HepG2 (cell line): ENCODE results near the gene ARHGAP35. TPM values are rescaled to one million over a fixed set of nuclear protein-coding genes. Genes with fewer than 3 reads are reported as not detected.

Experiments used
- MYC ChIP-seq: sonication (generic); formaldehyde crosslinking; IDR thresholded peaks from 2 replicates; pipeline ENCODE4 v1.9.0; 2021; ENCODE audit warnings: missing genetic modification reagents, borderline replicate concordance
- NKX3-1 ChIP-seq: sonication (generic); formaldehyde crosslinking; IDR thresholded peaks from 2 replicates; pipeline ENCODE4 v1.5.0; 2020; ENCODE audit warnings: missing genetic modification reagents
- NR2C2 ChIP-seq: sonication (generic); formaldehyde crosslinking; IDR thresholded peaks from 2 replicates; pipeline ENCODE4 v1.4.0; 2020; ENCODE audit warnings: missing genetic modification reagents, mild to moderate bottlenecking, moderate library complexity, borderline replicate concordance
- PAWR ChIP-seq: sonication (generic); formaldehyde crosslinking; IDR thresholded peaks from 2 replicates; pipeline ENCODE4 v1.4.0; 2020; ENCODE audit warnings: missing genetic modification reagents, mild to moderate bottlenecking, borderline replicate concordance
- SRSF9 ChIP-seq: fragments of 200-400 bp; formaldehyde crosslinking; IDR thresholded peaks from 2 replicates; pipeline ENCODE4 v1.6.1; 2018; ENCODE audit warnings: borderline replicate concordance, mild to moderate bottlenecking, low read depth, low read length; ENCODE audit not compliant: insufficient read depth, poor library complexity, severe bottlenecking
- SRY ChIP-seq: sonication (generic); formaldehyde crosslinking; IDR thresholded peaks from 2 replicates; pipeline ENCODE4 v1.8.0; 2022; ENCODE audit warnings: mild to moderate bottlenecking, missing genetic modification reagents
- ZBTB3 ChIP-seq: sonication (generic); formaldehyde crosslinking; IDR thresholded peaks from 2 replicates; pipeline ENCODE4 v1.4.0; 2020; ENCODE audit warnings: low read depth, mild to moderate bottlenecking, moderate library complexity, missing genetic modification reagents, borderline replicate concordance
- ZNF101 ChIP-seq: sonication (generic); formaldehyde crosslinking; IDR thresholded peaks from 2 replicates; pipeline ENCODE4 v1.4.0; 2020; ENCODE audit warnings: mild to moderate bottlenecking, low read depth, missing genetic modification reagents, borderline replicate concordance
- ZNF263 ChIP-seq: sonication (generic); formaldehyde crosslinking; IDR thresholded peaks from 2 replicates; pipeline ENCODE4 v1.4.0; 2020; ENCODE audit warnings: missing genetic modification reagents
- ZNF468 ChIP-seq: sonication (generic); formaldehyde crosslinking; IDR thresholded peaks from 2 replicates; pipeline ENCODE4 v1.8.0; 2022; ENCODE audit warnings: mild to moderate bottlenecking, moderate library complexity, missing genetic modification reagents
- ZNF510 ChIP-seq: sonication (generic); formaldehyde crosslinking; IDR thresholded peaks from 2 replicates; pipeline ENCODE4 v1.4.0; 2020; ENCODE audit warnings: low read depth, mild to moderate bottlenecking, missing genetic modification reagents
- ZNF563 ChIP-seq: sonication (generic); formaldehyde crosslinking; IDR thresholded peaks from 2 replicates; pipeline ENCODE4 v1.8.0; 2022; ENCODE audit warnings: mild to moderate bottlenecking, moderate library complexity, missing genetic modification reagents
- ZNF572 ChIP-seq: sonication (generic); formaldehyde crosslinking; IDR thresholded peaks from 2 replicates; pipeline ENCODE4 v1.5.1; 2020; ENCODE audit warnings: mild to moderate bottlenecking, missing genetic modification reagents
- ZNF775 ChIP-seq: sonication (generic); formaldehyde crosslinking; IDR thresholded peaks from 2 replicates; pipeline ENCODE4 v1.4.0; 2020; ENCODE audit warnings: missing genetic modification reagents, mild to moderate bottlenecking, moderate library complexity, borderline replicate concordance
- ZNF839 ChIP-seq: sonication (generic); formaldehyde crosslinking; IDR thresholded peaks from 2 replicates; pipeline ENCODE4 v1.4.0; 2020; ENCODE audit warnings: missing genetic modification reagents, mild to moderate bottlenecking, borderline replicate concordance
- ZNF891 ChIP-seq: sonication (generic); formaldehyde crosslinking; IDR thresholded peaks from 2 replicates; pipeline ENCODE4 v1.5.0; 2020; ENCODE audit warnings: mild to moderate bottlenecking, missing genetic modification reagents
- polyA plus RNA-seq, 8 experiments: library from polyadenylated mRNA; depleted of rRNA in 3 of 8; stranded (reverse) in 7 of 8; unstranded in 1 of 8; fragments of >200 nt; fragmentation: Illumina TruSeq in 4 of 8; extraction: Trizol in 4 of 8; gene quantifications; 2 replicates each; pipeline versions ENCODE4 v1.2.1 to v1.2.3, GENCODE V29; 2011 to 2016; ENCODE audit warnings: low read depth in 4 of 8, missing spikeins in 1 of 8, mixed read lengths in 1 of 8; ENCODE audit not compliant: insufficient read depth in 1 of 8
- total RNA-seq, 5 experiments: library from RNA; depleted of rRNA; stranded (reverse); fragments of >200 nt; fragmentation: Illumina TruSeq; extraction: Trizol; gene quantifications; 2 replicates each; pipeline ENCODE4 v1.2.3, GENCODE V29; 2016; ENCODE audit warnings: low read depth in 1 of 5
- TF ChIP-seq, protein P1 (sequence below): IDR thresholded peaks from 2 replicates; pipeline ENCODE4 v1.6.1; 2016
- TF ChIP-seq, protein P2 (sequence below): IDR thresholded peaks from 2 replicates; pipeline ENCODE4 v1.6.1; 2016; ENCODE audit warnings: missing compliant biosample characterization, missing genetic modification reagents, borderline replicate concordance
- TF ChIP-seq, protein P3 (sequence below): sonication (generic); formaldehyde crosslinking; IDR thresholded peaks from 2 replicates; pipeline ENCODE4 v1.4.0; 2020; ENCODE audit warnings: missing genetic modification reagents
- TF ChIP-seq, protein P4 (sequence below): sonication (generic); formaldehyde crosslinking; IDR thresholded peaks from 2 replicates; pipeline ENCODE4 v1.4.0; 2020; ENCODE audit warnings: missing genetic modification reagents
- TF ChIP-seq, protein P5 (sequence below): sonication (generic); formaldehyde crosslinking; conservative IDR thresholded peaks from 2 replicates; pipeline ENCODE4 v1.5.0; 2020; ENCODE audit warnings: missing genetic modification reagents

Gene ARHGAP35
- total and polyA plus RNA-seq, 2 of the 13 experiments (the other 11 are each of a cell fraction or from before 2014, with no cell fraction given) = 30.1 to 30.2 TPM

DNA sequence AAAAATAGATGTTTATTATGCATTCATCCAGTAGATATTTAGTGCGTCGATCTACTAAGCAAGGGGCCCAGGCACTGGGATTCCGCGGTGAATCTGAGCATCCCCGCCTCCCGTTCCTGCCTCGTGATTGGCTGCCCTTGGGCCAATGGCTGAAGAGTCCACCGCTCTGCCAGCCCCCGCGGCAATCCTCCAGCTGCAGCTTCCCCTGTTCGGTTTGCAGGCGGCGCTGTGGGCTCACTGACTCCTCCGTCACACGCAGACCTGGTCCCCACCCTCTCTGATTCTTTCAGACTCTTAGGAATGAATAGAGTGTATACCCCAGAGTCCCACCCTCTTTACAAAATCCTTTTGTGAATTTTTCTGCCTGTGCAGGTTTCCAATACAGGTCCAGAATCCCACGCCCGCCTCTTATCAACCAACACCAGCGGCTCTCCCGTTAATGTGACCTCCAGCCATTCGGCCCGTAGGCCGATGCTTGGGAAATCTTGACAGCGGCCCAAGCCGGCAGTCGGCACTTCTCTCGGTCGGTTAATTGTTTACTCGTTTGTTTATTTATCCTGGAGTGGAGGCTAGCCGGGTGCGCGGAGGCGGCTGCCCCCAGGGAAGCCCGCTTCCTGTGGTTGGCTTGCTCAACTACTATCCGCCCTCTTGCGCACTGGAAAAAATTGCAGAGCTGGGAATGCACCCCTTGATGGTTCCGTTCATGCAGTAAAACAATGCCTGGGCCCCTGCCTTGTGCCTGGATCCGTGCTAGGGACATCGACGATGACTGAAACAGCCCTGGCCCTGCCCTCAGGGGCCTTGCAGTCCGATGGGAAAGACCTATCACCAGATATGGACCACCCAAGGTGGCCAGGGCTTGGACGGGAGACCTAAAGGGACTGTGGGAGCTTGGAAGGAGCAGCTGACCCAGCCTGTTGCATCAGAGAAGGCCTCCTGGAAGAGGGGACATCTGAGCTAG, 4.5 kb upstream of the ARHGAP35 start (continued):
- TF ChIP-seq ZNF263 (0 out of 2 replicates have a peak, but pooled peaks have one; percentile 9), ZNF468 (CRISPR knock-in tag) (no peak), SRY (CRISPR knock-in tag) (peak; percentile 62; the same call in 1 of the 2 replicates), PAWR (CRISPR knock-in tag) (no peak), ZNF572 (CRISPR knock-in tag) (no peak), ZNF775 (CRISPR knock-in tag) (no peak; the same call in 1 of the 2 replicates), NR2C2 (CRISPR knock-in tag) (peak; percentile 26; the same call in 1 of the 2 replicates), ZNF510 (CRISPR knock-in tag) (no peak), ZNF839 (CRISPR knock-in tag) (no peak), NKX3-1 (CRISPR knock-in tag) (0 out of 2 replicates have a peak, but pooled peaks have one; percentile 22), ZNF101 (CRISPR knock-in tag) (no peak), ZBTB3 (CRISPR knock-in tag) (no peak), SRSF9 (no peak), ZNF563 (no peak), ZNF891 (CRISPR knock-in tag) (peak; percentile 50; the same call in 1 of the 2 replicates), MYC (CRISPR knock-in tag) (peak; percentile 37; the same call in 1 of the 2 replicates)
- TF ChIP-seq, protein P1, sequence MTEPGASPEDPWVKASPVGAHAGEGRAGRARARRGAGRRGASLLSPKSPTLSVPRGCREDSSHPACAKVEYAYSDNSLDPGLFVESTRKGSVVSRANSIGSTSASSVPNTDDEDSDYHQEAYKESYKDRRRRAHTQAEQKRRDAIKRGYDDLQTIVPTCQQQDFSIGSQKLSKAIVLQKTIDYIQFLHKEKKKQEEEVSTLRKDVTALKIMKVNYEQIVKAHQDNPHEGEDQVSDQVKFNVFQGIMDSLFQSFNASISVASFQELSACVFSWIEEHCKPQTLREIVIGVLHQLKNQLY = 0 out of 2 replicates have a peak, but pooled peaks have one; percentile 30
- TF ChIP-seq, protein P2, sequence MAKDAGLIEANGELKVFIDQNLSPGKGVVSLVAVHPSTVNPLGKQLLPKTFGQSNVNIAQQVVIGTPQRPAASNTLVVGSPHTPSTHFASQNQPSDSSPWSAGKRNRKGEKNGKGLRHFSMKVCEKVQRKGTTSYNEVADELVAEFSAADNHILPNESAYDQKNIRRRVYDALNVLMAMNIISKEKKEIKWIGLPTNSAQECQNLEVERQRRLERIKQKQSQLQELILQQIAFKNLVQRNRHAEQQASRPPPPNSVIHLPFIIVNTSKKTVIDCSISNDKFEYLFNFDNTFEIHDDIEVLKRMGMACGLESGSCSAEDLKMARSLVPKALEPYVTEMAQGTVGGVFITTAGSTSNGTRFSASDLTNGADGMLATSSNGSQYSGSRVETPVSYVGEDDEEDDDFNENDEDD (CRISPR knock-in tag) = peak; percentile 80
- TF ChIP-seq, protein P3, sequence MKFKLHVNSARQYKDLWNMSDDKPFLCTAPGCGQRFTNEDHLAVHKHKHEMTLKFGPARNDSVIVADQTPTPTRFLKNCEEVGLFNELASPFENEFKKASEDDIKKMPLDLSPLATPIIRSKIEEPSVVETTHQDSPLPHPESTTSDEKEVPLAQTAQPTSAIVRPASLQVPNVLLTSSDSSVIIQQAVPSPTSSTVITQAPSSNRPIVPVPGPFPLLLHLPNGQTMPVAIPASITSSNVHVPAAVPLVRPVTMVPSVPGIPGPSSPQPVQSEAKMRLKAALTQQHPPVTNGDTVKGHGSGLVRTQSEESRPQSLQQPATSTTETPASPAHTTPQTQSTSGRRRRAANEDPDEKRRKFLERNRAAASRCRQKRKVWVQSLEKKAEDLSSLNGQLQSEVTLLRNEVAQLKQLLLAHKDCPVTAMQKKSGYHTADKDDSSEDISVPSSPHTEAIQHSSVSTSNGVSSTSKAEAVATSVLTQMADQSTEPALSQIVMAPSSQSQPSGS (CRISPR knock-in tag) = peak; percentile 70; the same call in 1 of the 2 replicates
- TF ChIP-seq, protein P4, sequence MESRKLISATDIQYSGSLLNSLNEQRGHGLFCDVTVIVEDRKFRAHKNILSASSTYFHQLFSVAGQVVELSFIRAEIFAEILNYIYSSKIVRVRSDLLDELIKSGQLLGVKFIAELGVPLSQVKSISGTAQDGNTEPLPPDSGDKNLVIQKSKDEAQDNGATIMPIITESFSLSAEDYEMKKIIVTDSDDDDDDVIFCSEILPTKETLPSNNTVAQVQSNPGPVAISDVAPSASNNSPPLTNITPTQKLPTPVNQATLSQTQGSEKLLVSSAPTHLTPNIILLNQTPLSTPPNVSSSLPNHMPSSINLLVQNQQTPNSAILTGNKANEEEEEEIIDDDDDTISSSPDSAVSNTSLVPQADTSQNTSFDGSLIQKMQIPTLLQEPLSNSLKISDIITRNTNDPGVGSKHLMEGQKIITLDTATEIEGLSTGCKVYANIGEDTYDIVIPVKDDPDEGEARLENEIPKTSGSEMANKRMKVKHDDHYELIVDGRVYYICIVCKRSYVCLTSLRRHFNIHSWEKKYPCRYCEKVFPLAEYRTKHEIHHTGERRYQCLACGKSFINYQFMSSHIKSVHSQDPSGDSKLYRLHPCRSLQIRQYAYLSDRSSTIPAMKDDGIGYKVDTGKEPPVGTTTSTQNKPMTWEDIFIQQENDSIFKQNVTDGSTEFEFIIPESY = no peak
- TF ChIP-seq, protein P5, sequence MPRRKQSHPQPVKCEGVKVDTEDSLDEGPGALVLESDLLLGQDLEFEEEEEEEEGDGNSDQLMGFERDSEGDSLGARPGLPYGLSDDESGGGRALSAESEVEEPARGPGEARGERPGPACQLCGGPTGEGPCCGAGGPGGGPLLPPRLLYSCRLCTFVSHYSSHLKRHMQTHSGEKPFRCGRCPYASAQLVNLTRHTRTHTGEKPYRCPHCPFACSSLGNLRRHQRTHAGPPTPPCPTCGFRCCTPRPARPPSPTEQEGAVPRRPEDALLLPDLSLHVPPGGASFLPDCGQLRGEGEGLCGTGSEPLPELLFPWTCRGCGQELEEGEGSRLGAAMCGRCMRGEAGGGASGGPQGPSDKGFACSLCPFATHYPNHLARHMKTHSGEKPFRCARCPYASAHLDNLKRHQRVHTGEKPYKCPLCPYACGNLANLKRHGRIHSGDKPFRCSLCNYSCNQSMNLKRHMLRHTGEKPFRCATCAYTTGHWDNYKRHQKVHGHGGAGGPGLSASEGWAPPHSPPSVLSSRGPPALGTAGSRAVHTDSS = no peak
